Loucy (cell line): ENCODE results near the gene CYP19A1.

Experiments used
- EZH2phosphoT487 ChIP-seq: fragments of 200-600 bp; IDR thresholded peaks from 2 replicates; pipeline ENCODE4 v1.6.1; 2018; ENCODE audit warnings: antibody characterized with exemption, mild to moderate bottlenecking, moderate library complexity, borderline replicate concordance
- TF ChIP-seq, protein P1 (sequence below): fragments of 200-600 bp; sonication (generic); conservative IDR thresholded peaks from 2 replicates; pipeline ENCODE4 v1.5.1; 2014; ENCODE audit warnings: mild to moderate bottlenecking, antibody characterized with exemption, low read length

DNA sequence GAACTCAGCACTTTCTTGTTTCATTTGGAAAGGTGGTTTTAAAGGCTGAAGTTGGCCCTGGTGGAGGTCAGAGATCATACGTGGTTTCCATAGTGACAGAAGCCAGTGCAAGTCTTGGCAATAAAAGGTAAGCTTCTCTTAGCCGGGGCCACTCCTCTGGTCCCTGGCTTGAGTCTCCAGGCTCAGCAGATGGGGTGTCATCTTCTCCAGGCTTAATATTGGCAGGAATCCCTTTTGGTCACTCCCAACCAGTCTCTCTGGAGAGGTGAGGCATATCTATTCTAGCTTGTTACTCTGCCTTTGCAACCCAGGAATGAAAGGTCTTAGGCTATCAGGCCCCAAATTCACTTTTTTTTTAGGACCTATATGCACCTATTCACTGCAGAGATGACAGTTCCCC, 4.8 kb downstream of the CYP19A1 start:
- TF ChIP-seq, protein P1, sequence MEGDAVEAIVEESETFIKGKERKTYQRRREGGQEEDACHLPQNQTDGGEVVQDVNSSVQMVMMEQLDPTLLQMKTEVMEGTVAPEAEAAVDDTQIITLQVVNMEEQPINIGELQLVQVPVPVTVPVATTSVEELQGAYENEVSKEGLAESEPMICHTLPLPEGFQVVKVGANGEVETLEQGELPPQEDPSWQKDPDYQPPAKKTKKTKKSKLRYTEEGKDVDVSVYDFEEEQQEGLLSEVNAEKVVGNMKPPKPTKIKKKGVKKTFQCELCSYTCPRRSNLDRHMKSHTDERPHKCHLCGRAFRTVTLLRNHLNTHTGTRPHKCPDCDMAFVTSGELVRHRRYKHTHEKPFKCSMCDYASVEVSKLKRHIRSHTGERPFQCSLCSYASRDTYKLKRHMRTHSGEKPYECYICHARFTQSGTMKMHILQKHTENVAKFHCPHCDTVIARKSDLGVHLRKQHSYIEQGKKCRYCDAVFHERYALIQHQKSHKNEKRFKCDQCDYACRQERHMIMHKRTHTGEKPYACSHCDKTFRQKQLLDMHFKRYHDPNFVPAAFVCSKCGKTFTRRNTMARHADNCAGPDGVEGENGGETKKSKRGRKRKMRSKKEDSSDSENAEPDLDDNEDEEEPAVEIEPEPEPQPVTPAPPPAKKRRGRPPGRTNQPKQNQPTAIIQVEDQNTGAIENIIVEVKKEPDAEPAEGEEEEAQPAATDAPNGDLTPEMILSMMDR: no peak
- no peak for TF ChIP-seq EZH2phosphoT487
